H1 (cell line): ENCODE results near the gene ADAMTS3. TPM values are rescaled to one million over a fixed set of nuclear protein-coding genes. Genes with fewer than 3 reads are reported as not detected.

ENCODE experiments used
- ATF2 ChIP-seq: IDR thresholded peaks from 2 replicates; pipeline ENCODE4 v1.6.1; 2012; ENCODE audit warnings: low read length, inconsistent platforms
- BACH1 ChIP-seq: IDR thresholded peaks from 2 replicates; pipeline ENCODE4 v1.6.1; 2012; ENCODE audit warnings: low read length, improper control_type of control experiment
- CHD2 ChIP-seq: IDR thresholded peaks from 2 replicates; pipeline ENCODE4 v1.6.1; 2012; ENCODE audit warnings: low read length, improper control_type of control experiment
- PHF8 ChIP-seq: fragments of 200-600 bp; sonication (generic); conservative IDR thresholded peaks from 2 replicates; pipeline ENCODE4 v1.7.1; 2012; ENCODE audit warnings: low read depth, mild to moderate bottlenecking, inconsistent platforms, low read length, moderate library complexity
- POU5F1 ChIP-seq: IDR thresholded peaks from 2 replicates; pipeline ENCODE4 v1.6.1; 2011; ENCODE audit warnings: low read depth, mild to moderate bottlenecking, low read length, moderate library complexity
- SP4 ChIP-seq: IDR thresholded peaks from 2 replicates; pipeline ENCODE4 v1.6.1; 2012; ENCODE audit warnings: low read length, inconsistent platforms
- polyA plus RNA-seq, 7 experiments: library from polyadenylated mRNA; depleted of rRNA in 3 of 7; stranded (reverse) in 5 of 7; unstranded in 2 of 7; fragments of >200 nt in 5 of 7; fragments of 200-250 nt in 2 of 7; gene quantifications; 1 replicate in 5 of 7; 2 replicates in 1 of 7; 4 replicates in 1 of 7; pipeline versions ENCODE4 v1.2.1 to v1.2.3, GENCODE V29; 2011 to 2013; ENCODE audit warnings: missing spikeins in 2 of 7, mixed read lengths in 2 of 7
- total RNA-seq: library from RNA; stranded (reverse); fragmentation: NEBNext Ultra II Directional; extraction: Animal tissue kit (Norgen Biotek cat#: 25700); gene quantifications from 2 replicates; pipeline ENCODE4 v1.2.1, GENCODE V29; 2021

The ADAMTS3 gene
- total and polyA plus RNA-seq, 2 of the 8 experiments (the other 6 are each of a cell fraction or from before 2014, with no cell fraction given), result 1.3 to 3.4 TPM

- TF ChIP-seq BACH1 (no peak), PHF8 (no peak), SP4 (no peak), POU5F1 (no peak), ATF2 (no peak), CHD2 (no peak)
- TF ChIP-seq, all 59 proteins: peak for 0
These were observed 61.9 kb downstream of the ADAMTS3 start (continued) for GRCh38 chr4:72507167-72507566.
